ENCODE data around the gene TRIM33. TPM values are rescaled to one million over a fixed set of nuclear protein-coding genes. Genes with fewer than 3 reads are reported as not detected.

TRIM33 gene
- total and polyA plus RNA-seq, 2 of the 8 experiments (the other 6 are each of a cell fraction or from before 2014, with no cell fraction given) = 17.1 to 52.3 TPM

DNA sequence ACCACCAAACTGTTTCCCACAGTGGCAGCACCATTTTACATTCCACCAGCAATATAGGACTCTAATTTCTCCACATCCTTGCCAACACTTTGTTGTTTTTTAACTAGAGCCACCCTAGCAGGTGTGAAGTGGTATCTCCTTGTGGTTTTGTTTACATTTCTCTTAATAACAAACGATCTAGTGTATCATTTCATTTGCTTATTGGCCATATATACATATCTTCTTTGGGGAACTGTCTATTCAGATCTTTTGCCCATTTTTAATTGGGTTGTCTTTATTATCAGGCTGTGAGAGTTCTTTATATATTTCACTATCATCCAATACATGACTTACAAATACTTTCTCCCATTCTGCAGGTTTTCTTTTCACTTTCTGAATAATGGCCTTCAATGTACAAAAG, 18.0 kb downstream of the TRIM33 start:
- H4K91ac ChIP-seq (replicated peaks; ENCODE audit: insufficient read length, low read length) = no peak overlapping the region
- 81% methylated on average over 1 of the region's 1 CpG; no CpG with 5 or more reads in 1 of the 2 experiments for WGBS, 2 experiments (ENCODE audit: extremely low coverage in 1 of 2, insufficient coverage in 1 of 2, insufficient read length in 1 of 2, insufficient replicate concordance in 2 of 2, low coverage in 1 of 2, low lambda C conversion rate in 2 of 2, missing lambda C conversion rate in 1 of 2)

More for the DNA sequence above, 18.0 kb downstream of the TRIM33 start:
- H3K9ac ChIP-seq (replicated peaks in 1 of 4; ENCODE audit: extremely low read depth in 1 of 4, low read depth in 3 of 4, low read length in 3 of 4) = no peak overlapping the region
- no peak overlapping the region for H3K56ac ChIP-seq (replicated peaks; ENCODE audit: insufficient read length, low read depth, low read length)
- peaks cover 3% of the 10 kb centered on the region; the same call in 1 of the 2 replicates for H3K79me1 ChIP-seq (ENCODE audit: low read depth, low read length)
- no peak overlapping the region for H3K23ac ChIP-seq (ENCODE audit: insufficient read length)
- H2AFZ ChIP-seq (ENCODE audit: low read length) = no peak overlapping the region
- no peak overlapping the region for H3K4me3 ChIP-seq (ENCODE audit: extremely low read depth in 1 of 4, insufficient read depth in 2 of 4, low read depth in 3 of 4, low read length in 4 of 4)
- H4K5ac ChIP-seq (ENCODE audit: insufficient read length, low read depth, low read length) = no peak overlapping the region
- no peak overlapping the region for H3K14ac ChIP-seq (ENCODE audit: insufficient read length)
- H3K4me2 ChIP-seq (ENCODE audit: insufficient read depth in 1 of 2, low read depth in 2 of 2, low read length in 2 of 2) = no peak overlapping the region
- no peak overlapping the region for H3K18ac ChIP-seq (ENCODE audit: extremely low read depth, low read length)
- no peaks in the 10 kb centered on the region; a peak in 1 of 4 replicates for H3K9me3 ChIP-seq (ENCODE audit: insufficient read depth in 2 of 2, low read depth in 1 of 2, low read length in 1 of 2)
- ChIA-PET POLR2A (ENCODE audit: partially characterized antibody) (no interaction called here), CTCF (ENCODE audit: partially characterized antibody) (no interaction called here)
- H2BK5ac ChIP-seq (ENCODE audit: low read depth, low read length) = no peak overlapping the region
- no peak overlapping the region for H3K4ac ChIP-seq (replicated peaks; ENCODE audit: insufficient read length, low read depth, low read length)
- no peak overlapping the region for H2AK5ac ChIP-seq (ENCODE audit: low read depth, low read length)
- H2BK20ac ChIP-seq (ENCODE audit: low read length) = no peak overlapping the region
- no peak overlapping the region for H2BK15ac ChIP-seq (ENCODE audit: low read length)
- H3K27me3 ChIP-seq (replicated peaks in 1 of 4; ENCODE audit: control insufficient read depth in 3 of 4, extremely low read depth in 1 of 4, insufficient read depth in 3 of 4, low read length in 3 of 4) = no peaks in the 10 kb centered on the region
- H3K27ac ChIP-seq (ENCODE audit: low read depth, low read length) = no peak overlapping the region
- H4K8ac ChIP-seq (ENCODE audit: extremely low read depth, insufficient read depth, low read length) = no peak overlapping the region
- H3K23me2 ChIP-seq (ENCODE audit: low read depth, low read length) = no peaks in the 10 kb centered on the region
- DNase-seq (ENCODE audit: low read depth in 1 of 2, low spot score in 2 of 2) (no peak), FAIRE-seq (no peak)
- H2BK12ac ChIP-seq (ENCODE audit: low read depth, low read length) = no peak overlapping the region
- TF ChIP-seq SAP30 (IDR thresholded peaks at IDR 0.05; ENCODE audit: insufficient read depth, insufficient replicate concordance, low read length) (no peak), HDAC2 (IDR thresholded peaks at IDR 0.05; ENCODE audit: borderline replicate concordance in 1 of 2, low read depth in 2 of 2, low read length in 2 of 2) (no peak), NANOG (IDR thresholded peaks at IDR 0.05; ENCODE audit: insufficient read depth, low read depth, low read length, poor library complexity, severe bottlenecking) (no peak), RAD21 (IDR thresholded peaks at IDR 0.05 in 1 of 2, conservative IDR thresholded peaks at IDR 0.05 in 1 of 2; ENCODE audit: low read depth in 2 of 2, low read length in 2 of 2) (no peak), TAF7 (optimal IDR thresholded peaks at IDR 0.05; ENCODE audit: borderline replicate concordance, low read depth, low read length) (no peak), NRF1 (IDR thresholded peaks at IDR 0.05; ENCODE audit: low read depth, low read length) (no peak), FOSL1 (IDR thresholded peaks at IDR 0.05; ENCODE audit: insufficient read depth, low read depth, low read length) (no peak)
- no peak overlapping the region for H2BK120ac ChIP-seq (replicated peaks; ENCODE audit: low read depth, low read length)
- peaks cover 19 to 99% of the 10 kb centered on the region in 2 experiments for H3K79me2 ChIP-seq (ENCODE audit: control insufficient read depth in 1 of 2, insufficient read depth in 2 of 2, low read length in 2 of 2)
- peaks cover 0 to 3% (median 0%) of the 10 kb centered on the region in 4 experiments; a peak in 2 of 8 replicates for H3K36me3 ChIP-seq (ENCODE audit: control insufficient read depth in 2 of 4, insufficient read depth in 4 of 4, low read length in 3 of 4)
- H3K4me1 ChIP-seq (replicated peaks in 1 of 4; ENCODE audit: control insufficient read depth in 3 of 4, insufficient read depth in 4 of 4, low read length in 3 of 4) = no peaks in the 10 kb centered on the region
- peaks cover 6 to 9% of the 10 kb centered on the region in 2 experiments for H4K20me1 ChIP-seq (replicated peaks in 1 of 2; ENCODE audit: control insufficient read depth in 1 of 2, insufficient read depth in 2 of 2, low read length in 2 of 2)
